Measurements from ENCODE around the gene CFAP300.

The CFAP300 gene

GRCh38 chr11:102064316-102064715 lies 17.1 kb downstream of the CFAP300 start:
- H3K36me3 ChIP-seq, result no peaks in the 10 kb centered on the region
- no peaks in the 10 kb centered on the region for H3K4me1 ChIP-seq
- DNase-seq, result no peak
- H3K4me3 ChIP-seq (ENCODE audit: low read depth, low read length), result no peak overlapping the region
- H3K27me3 ChIP-seq, result no peaks in the 10 kb centered on the region
- no peaks in the 10 kb centered on the region for H3K9me3 ChIP-seq
- TF ChIP-seq, protein P1, sequence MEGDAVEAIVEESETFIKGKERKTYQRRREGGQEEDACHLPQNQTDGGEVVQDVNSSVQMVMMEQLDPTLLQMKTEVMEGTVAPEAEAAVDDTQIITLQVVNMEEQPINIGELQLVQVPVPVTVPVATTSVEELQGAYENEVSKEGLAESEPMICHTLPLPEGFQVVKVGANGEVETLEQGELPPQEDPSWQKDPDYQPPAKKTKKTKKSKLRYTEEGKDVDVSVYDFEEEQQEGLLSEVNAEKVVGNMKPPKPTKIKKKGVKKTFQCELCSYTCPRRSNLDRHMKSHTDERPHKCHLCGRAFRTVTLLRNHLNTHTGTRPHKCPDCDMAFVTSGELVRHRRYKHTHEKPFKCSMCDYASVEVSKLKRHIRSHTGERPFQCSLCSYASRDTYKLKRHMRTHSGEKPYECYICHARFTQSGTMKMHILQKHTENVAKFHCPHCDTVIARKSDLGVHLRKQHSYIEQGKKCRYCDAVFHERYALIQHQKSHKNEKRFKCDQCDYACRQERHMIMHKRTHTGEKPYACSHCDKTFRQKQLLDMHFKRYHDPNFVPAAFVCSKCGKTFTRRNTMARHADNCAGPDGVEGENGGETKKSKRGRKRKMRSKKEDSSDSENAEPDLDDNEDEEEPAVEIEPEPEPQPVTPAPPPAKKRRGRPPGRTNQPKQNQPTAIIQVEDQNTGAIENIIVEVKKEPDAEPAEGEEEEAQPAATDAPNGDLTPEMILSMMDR (IDR thresholded peaks at IDR 0.05; ENCODE audit: low read depth, low read length), result no peak

- H3K27me3 ChIP-seq, result no peaks in the 10 kb centered on the region
- no peaks in the 10 kb centered on the region for H3K36me3 ChIP-seq
- no peak overlapping the region for H3K4me3 ChIP-seq (ENCODE audit: low read depth, low read length)
- DNase-seq, result no peak
- no peaks in the 10 kb centered on the region for H3K4me1 ChIP-seq
- TF ChIP-seq, protein P1 (IDR thresholded peaks at IDR 0.05; ENCODE audit: low read depth, low read length), result no peak
- no peaks in the 10 kb centered on the region; the same call in 1 of the 2 replicates for H3K9me3 ChIP-seq
Measured at GRCh38 chr11:102070766-102071165, 23.5 kb downstream of the CFAP300 start.

- Histone ChIP-seq H3K4me1 (no peaks in the 10 kb centered on the region), H3K27me3 (no peaks in the 10 kb centered on the region), H3K4me3 (ENCODE audit: low read depth, low read length) (no peak overlapping the region), H3K9me3 (no peaks in the 10 kb centered on the region; the same call in 1 of the 2 replicates), H3K36me3 (no peaks in the 10 kb centered on the region)
- TF ChIP-seq, protein P1 (IDR thresholded peaks at IDR 0.05; ENCODE audit: low read depth, low read length), result no peak
- DNase-seq, result no peak
Measured at GRCh38 chr11:102071497-102072472, 24.5 kb downstream of the CFAP300 start.

GRCh38 chr11:102073253-102073652 lies 26.0 kb downstream of the CFAP300 start:
- no peak for DNase-seq
- Histone ChIP-seq H3K9me3 (no peaks in the 10 kb centered on the region; the same call in 1 of the 2 replicates), H3K4me1 (no peaks in the 10 kb centered on the region), H3K36me3 (no peaks in the 10 kb centered on the region), H3K4me3 (ENCODE audit: low read depth, low read length) (no peak overlapping the region), H3K27me3 (no peaks in the 10 kb centered on the region)
- TF ChIP-seq, protein P1 (IDR thresholded peaks at IDR 0.05; ENCODE audit: low read depth, low read length), result no peak

DNA sequence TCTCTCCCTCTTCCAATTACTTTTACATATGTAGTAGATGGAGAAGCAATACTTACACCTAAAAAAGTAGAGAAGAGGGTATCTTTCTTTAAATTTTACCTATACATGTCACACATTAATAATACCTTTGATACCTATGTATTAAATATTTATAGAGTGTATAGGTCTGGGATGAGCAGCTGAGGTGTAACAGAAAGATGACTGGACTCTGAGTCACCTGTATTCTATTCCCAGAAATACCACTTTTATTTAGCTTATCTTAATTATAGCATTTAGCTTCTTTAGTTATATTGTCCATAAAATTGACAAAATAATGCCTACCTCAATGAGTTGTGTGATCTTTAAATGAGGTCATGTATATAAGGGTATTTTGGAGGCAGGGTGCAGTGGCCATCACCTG lies 32.4 kb downstream of the CFAP300 start:
- H3K27me3 ChIP-seq, result no peaks in the 10 kb centered on the region
- TF ChIP-seq, protein P1 (IDR thresholded peaks at IDR 0.05; ENCODE audit: low read depth, low read length), result no peak
- H3K36me3 ChIP-seq, result no peaks in the 10 kb centered on the region
- no peaks in the 10 kb centered on the region for H3K4me1 ChIP-seq
- DNase-seq, result no peak
- H3K4me3 ChIP-seq (ENCODE audit: low read depth, low read length), result no peak overlapping the region
- H3K9me3 ChIP-seq, result no peaks in the 10 kb centered on the region

DNA sequence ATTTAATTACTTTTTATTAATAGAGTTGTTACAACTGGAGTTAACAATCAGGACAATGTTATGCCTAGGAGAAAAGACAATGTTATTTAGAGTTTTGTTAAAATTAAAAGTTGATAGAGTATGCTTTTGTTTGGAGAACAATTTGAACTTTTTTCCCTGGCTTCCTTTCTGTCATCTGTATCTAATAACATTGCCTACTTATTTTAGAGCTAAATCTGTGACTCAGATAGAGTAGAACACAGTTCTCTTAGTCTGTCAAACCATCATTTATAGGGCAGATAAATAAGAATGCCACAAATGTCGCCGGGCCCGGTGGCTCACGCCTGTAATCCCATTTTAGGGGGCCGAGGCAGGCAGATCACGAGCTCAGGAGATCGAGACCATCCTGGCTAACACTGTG lies 34.1 kb downstream of the CFAP300 start:
- Histone ChIP-seq H3K36me3 (no peaks in the 10 kb centered on the region), H3K9me3 (no peaks in the 10 kb centered on the region), H3K4me3 (ENCODE audit: low read depth, low read length) (no peak overlapping the region), H3K4me1 (no peaks in the 10 kb centered on the region), H3K27me3 (no peaks in the 10 kb centered on the region)
- DNase-seq, result no peak
- TF ChIP-seq, protein P1 (IDR thresholded peaks at IDR 0.05; ENCODE audit: low read depth, low read length), result no peak

All from BE2C (cell line).